GM13976 (cell line): ENCODE measurements around the gene RASA2.
"Not testable (repeated sequence)": the region's sequence is repeated elsewhere in the genome, so short reads cannot be mapped to it uniquely, and the experiment has no call there.

Source experiments
- DNase-seq: peaks from one replicate; pipeline ENCODE4 v3.0.0; 2012; ENCODE audit warnings: low spot score
- in situ Hi-C: fragments of 300-500 bp; cut with MboI; formaldehyde crosslinking; loops from one replicate; pipeline ENCODE4 v1.12.0; 2022; ENCODE audit warnings: low sequenced_read_pairs, mixed read lengths, inconsistent platforms; ENCODE audit not compliant: unreplicated experiment
- TF ChIP-seq, protein P1 (sequence below): IDR thresholded peaks from 2 replicates; pipeline ENCODE4 v1.5.1; 2012; ENCODE audit warnings: borderline replicate concordance, mild to moderate bottlenecking; ENCODE audit not compliant: insufficient read depth; ENCODE audit errors: extremely low read depth, missing control alignments, control extremely low read depth

RASA2 gene

GRCh38 chr3:141491081-141491480, 4.3 kb downstream of the RASA2 start:
- TF ChIP-seq, protein P1, sequence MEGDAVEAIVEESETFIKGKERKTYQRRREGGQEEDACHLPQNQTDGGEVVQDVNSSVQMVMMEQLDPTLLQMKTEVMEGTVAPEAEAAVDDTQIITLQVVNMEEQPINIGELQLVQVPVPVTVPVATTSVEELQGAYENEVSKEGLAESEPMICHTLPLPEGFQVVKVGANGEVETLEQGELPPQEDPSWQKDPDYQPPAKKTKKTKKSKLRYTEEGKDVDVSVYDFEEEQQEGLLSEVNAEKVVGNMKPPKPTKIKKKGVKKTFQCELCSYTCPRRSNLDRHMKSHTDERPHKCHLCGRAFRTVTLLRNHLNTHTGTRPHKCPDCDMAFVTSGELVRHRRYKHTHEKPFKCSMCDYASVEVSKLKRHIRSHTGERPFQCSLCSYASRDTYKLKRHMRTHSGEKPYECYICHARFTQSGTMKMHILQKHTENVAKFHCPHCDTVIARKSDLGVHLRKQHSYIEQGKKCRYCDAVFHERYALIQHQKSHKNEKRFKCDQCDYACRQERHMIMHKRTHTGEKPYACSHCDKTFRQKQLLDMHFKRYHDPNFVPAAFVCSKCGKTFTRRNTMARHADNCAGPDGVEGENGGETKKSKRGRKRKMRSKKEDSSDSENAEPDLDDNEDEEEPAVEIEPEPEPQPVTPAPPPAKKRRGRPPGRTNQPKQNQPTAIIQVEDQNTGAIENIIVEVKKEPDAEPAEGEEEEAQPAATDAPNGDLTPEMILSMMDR: no peak
- DNase-seq: no peak
- in situ Hi-C loops: no loop called here

- in situ Hi-C loops: no loop called here
- TF ChIP-seq, protein P1: no peak
- DNase-seq: no peak
These were observed 5.1 kb downstream of the RASA2 start for GRCh38 chr3:141491929-141492328.

GRCh38 chr3:141493184-141493583, 6.4 kb downstream of the RASA2 start:
- in situ Hi-C loops: no loop called here
- DNase-seq: no peak
- TF ChIP-seq, protein P1: no peak

- DNase-seq, in situ Hi-C loops: not testable (repeated sequence)
These were observed 10.8 kb downstream of the RASA2 start for GRCh38 chr3:141497589-141497988.

GRCh38 chr3:141498598-141499223, 11.9 kb downstream of the RASA2 start:
- DNase-seq: peak; percentile 31
- TF ChIP-seq, protein P1: no peak
- in situ Hi-C loops: no loop called here

GRCh38 chr3:141499284-141499683, 12.5 kb downstream of the RASA2 start:
- in situ Hi-C loops: no loop called here
- DNase-seq: no peak
- TF ChIP-seq, protein P1: no peak

DNA sequence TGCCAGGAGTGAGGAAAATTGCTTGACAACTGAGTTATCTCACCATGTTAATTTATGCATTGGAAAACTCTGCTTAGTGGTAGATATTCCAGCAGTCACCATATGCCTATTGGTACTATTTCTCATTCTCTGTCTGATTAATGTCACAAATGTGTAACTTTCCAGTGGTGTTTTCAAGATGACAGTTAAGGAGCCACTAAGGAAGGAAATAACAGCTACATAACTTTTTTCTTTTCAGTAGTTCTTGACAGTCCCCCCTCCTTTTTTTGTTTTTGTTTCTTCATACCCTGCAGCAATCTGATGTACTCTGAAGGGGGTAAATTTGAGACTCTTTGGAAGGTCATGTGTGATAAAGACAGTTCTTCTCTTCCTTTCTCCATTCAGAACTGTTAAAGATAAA, 13.1 kb downstream of the RASA2 start:
- TF ChIP-seq, protein P1: no peak
- in situ Hi-C loops: no loop called here
- DNase-seq: no peak
